Prostate gland (tissue), 2 donors: ENCODE results near the gene SNRNP48. TPM values are rescaled to one million over a fixed set of nuclear protein-coding genes. Genes with fewer than 3 reads are reported as not detected.

ENCODE experiments used
- DNase-seq: peaks from one replicate; pipeline ENCODE4 v3.0.0-alpha.2; 2019; ENCODE audit warnings: low spot score
- H3K27ac ChIP-seq, 2 donors: fragments of 200-600 bp; sonication (generic); 2 replicates each; pipeline ENCODE4 v1.5.1; 2017 to 2019
- H3K27me3 ChIP-seq: fragments of 200-600 bp; sonication (generic); replicated peaks from 2 replicates; pipeline ENCODE4 v1.5.1; 2019; ENCODE audit not compliant: insufficient read depth
- H3K36me3 ChIP-seq, 2 donors: fragments of 200-600 bp; sonication (generic); 1 replicate in 1 of 2; 2 replicates in 1 of 2; pipeline versions ENCODE4 v1.5.1 to v1.8.1; 2017 to 2019
- H3K4me1 ChIP-seq: fragments of 200-600 bp; sonication (generic); replicated peaks from 2 replicates; pipeline ENCODE4 v1.5.1; 2019
- H3K4me3 ChIP-seq, 2 donors: fragments of 200-600 bp; sonication (generic); 2 replicates each; pipeline ENCODE4 v1.5.1; 2017 to 2019
- H3K9me3 ChIP-seq: fragments of 200-600 bp; sonication (generic); 2 replicates; pipeline ENCODE4 v1.5.1; 2017
- CTCF ChIP-seq, 4 experiments: fragments of 200-600 bp in 2 of 4; fragments of 450-650 bp in 2 of 4; sonication (generic) in 2 of 4; IDR thresholded peaks; 1 replicate in 3 of 4; 2 replicates in 1 of 4; pipeline ENCODE4 v1.5.1; 2016 to 2019; ENCODE audit warnings: antibody characterized with exemption in 4 of 4, mild to moderate bottlenecking in 2 of 4, moderate library complexity in 2 of 4
- POLR2A ChIP-seq: fragments of 450-650 bp; IDR thresholded peaks from one replicate; pipeline ENCODE4 v1.6.1; 2016; ENCODE audit warnings: antibody characterized with exemption, mild to moderate bottlenecking
- POLR2AphosphoS5 ChIP-seq: sonication (generic); formaldehyde crosslinking; IDR thresholded peaks from one replicate; pipeline ENCODE4 v1.6.1; 2017; ENCODE audit warnings: antibody characterized with exemption
- WGBS: methylation state at CpG from one replicate; pipeline ENCODE4 v1.1.5; 2018; 5-methylcytosine and 5-hydroxymethylcytosine counted together
- intact Hi-C: fragments of 100-400 bp; cut with DNase I; formaldehyde crosslinking; loops from one replicate; pipeline ENCODE4 v1.14.2; 2022
- total RNA-seq, 2 donors: library from RNA; depleted of rRNA; stranded (reverse); fragments of >200 nt; gene quantifications; one replicate each; pipeline ENCODE4 v1.1.0, GENCODE V29; 2016

The SNRNP48 gene
- total RNA-seq, 2 donors from 2014 or later: 13.1 to 19.9 TPM

GRCh38 chr6:7615611-7616383 lies 25.8 kb downstream of the SNRNP48 start:
- Histone ChIP-seq H3K4me1 (no peaks in the 10 kb centered on the region), H3K27me3 (no peaks in the 10 kb centered on the region), H3K4me3 (no peak overlapping the region), H3K27ac (no peak overlapping the region), H3K9me3 (no peaks in the 10 kb centered on the region), H3K36me3 (no peaks in the 10 kb centered on the region)
- peak; percentile 48 for DNase-seq
- WGBS: 25% methylated on average over 7 of the region's 7 CpGs
- intact Hi-C loops: loop anchor here (5.0 kb wide), 2 partner anchors 338 to 938 kb away; no protein-coding TSS in a partner anchor
- peak; percentile 31 to 83 (median 78) for TF ChIP-seq CTCF (IDR thresholded peaks at IDR 0.05)
- TF ChIP-seq POLR2AphosphoS5: peak; percentile 41
- TF ChIP-seq POLR2A: no peak

GRCh38 chr6:7617801-7618764 lies 28.1 kb downstream of the SNRNP48 start:
- intact Hi-C loops: loop anchor here (5.0 kb wide), 2 partner anchors 341 to 941 kb away; no protein-coding TSS in a partner anchor
- WGBS: 30% methylated on average over 12 of the region's 12 CpGs

GRCh38 chr6:7621761-7622160 lies 31.8 kb downstream of the SNRNP48 start:
- H3K4me1 ChIP-seq: no peaks in the 10 kb centered on the region
- H3K27ac ChIP-seq: no peak overlapping the region
- no peak overlapping the region for H3K4me3 ChIP-seq
- DNase-seq: no peak
- no peaks in the 10 kb centered on the region for H3K36me3 ChIP-seq
- WGBS: 94% methylated on average over 5 of the region's 5 CpGs
- TF ChIP-seq POLR2A: no peak
- no peak for TF ChIP-seq CTCF (IDR thresholded peaks at IDR 0.05)
- TF ChIP-seq POLR2AphosphoS5: no peak
- H3K27me3 ChIP-seq: no peaks in the 10 kb centered on the region
- H3K9me3 ChIP-seq: no peaks in the 10 kb centered on the region
- intact Hi-C loops: no loop called here

More at GRCh38 chr6:7617801-7618764, 28.1 kb downstream of the SNRNP48 start:
- Histone ChIP-seq H3K36me3 (no peaks in the 10 kb centered on the region), H3K27me3 (no peaks in the 10 kb centered on the region), H3K4me1 (no peaks in the 10 kb centered on the region), H3K27ac (no peak overlapping the region), H3K4me3 (no peak overlapping the region), H3K9me3 (no peaks in the 10 kb centered on the region)
- no peak for TF ChIP-seq POLR2A
- TF ChIP-seq POLR2AphosphoS5: peak; percentile 80
- peak; percentile 76 for DNase-seq

- intact Hi-C loops: no loop called here
- no peaks in the 10 kb centered on the region for H3K36me3 ChIP-seq
- WGBS: 61% methylated on average over 4 of the region's 4 CpGs
These were observed 35.1 kb downstream of the SNRNP48 start for GRCh38 chr6:7624796-7625710.

More at GRCh38 chr6:7624796-7625710, 35.1 kb downstream of the SNRNP48 start:
- no peaks in the 10 kb centered on the region for H3K27me3 ChIP-seq
- H3K9me3 ChIP-seq: no peaks in the 10 kb centered on the region
- no peak for DNase-seq
- H3K27ac ChIP-seq: no peak overlapping the region
- no peak overlapping the region for H3K4me3 ChIP-seq
- no peaks in the 10 kb centered on the region for H3K4me1 ChIP-seq
- TF ChIP-seq POLR2AphosphoS5 (no peak), POLR2A (no peak), CTCF (IDR thresholded peaks at IDR 0.05) (no peak)
